ENCODE measurements around the gene TMEM106C. TPM values are rescaled to one million over a fixed set of nuclear protein-coding genes. Genes with fewer than 3 reads are reported as not detected.

Gene TMEM106C
- total RNA-seq, 4 donors from 2014 or later: 40.9 to 56.7 (median 42.3) TPM

DNA sequence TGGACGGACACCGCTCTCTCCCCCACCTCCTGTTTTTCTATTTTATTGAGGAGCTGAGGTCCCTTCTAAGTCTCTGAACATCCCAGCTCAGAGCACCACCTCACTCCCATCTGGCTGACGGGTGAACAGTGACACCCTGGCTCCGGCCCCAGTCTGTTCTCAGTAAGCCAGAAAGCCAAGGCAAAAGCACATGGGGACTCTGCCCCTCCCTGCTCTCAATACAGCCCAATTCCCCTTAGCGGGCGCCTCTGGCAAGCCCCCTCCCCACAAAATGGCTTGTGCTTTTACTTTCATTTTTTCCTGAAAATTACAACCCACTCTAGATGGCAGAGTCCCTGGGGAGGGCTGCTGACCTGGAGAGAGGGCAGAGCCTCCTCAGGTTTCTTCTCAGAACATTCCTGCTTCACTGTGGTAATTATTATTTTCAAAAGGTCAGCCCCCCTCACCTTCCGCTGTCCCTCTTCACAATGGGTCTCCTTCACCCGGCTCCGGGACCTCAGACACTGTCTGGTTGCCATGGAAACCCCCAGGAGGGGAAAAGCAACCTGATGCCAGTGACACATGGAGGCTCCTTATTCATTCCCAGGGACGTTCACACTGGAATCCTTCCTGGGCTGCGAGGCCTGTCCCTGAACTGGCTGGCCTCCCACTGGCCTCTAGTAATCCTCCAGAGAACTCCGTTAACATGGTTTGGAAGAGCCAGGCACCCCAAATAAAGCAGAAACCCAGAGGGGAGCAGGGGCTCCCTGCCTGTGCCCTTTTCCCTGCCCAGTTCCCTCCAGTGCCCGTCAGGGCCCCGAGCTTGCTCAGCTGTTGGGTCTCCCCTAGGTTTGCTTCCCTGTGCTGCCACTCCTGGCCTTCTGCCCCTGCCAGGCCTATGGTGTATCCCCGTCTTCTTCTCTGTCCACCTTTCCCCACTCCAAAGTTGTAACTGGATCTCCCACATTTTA is 25.0 kb downstream of the TMEM106C start:
- DNase-seq (ENCODE audit: low spot score in 2 of 2): no peak
- H3K4me3 ChIP-seq (ENCODE audit: low read depth, poor library complexity, severe bottlenecking): no peak overlapping the region
- TF ChIP-seq CTCF (IDR thresholded peaks at IDR 0.05) (no peak), POLR2A (IDR thresholded peaks at IDR 0.05) (no peak)
- intact Hi-C loops (cut with DNase I; ENCODE audit: low total_unique reads): no loop called here
- 63 to 68% methylated on average over 15 of the region's 15 CpGs for WGBS, 2 donors

DNA sequence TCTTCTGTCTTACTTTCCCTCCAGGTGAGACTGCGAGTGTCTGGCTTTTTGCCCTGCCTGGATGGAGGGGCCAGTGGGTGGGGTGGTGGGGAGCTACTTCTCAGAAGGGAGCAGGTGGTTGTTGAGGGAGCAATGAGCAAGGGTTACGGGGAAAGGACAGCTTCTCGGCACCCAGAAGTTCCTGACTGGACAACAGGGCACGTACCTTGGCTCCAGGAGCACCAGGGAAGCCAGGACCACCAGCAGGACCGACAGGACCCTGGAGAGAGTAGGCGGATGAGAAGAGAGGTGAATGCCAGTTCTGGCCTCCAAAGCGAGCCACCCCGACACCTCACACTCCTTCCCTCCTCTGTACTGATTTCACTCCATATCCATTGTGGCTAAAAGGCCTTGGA is 25.6 kb downstream of the TMEM106C start:
- peak in 1 of 2 donors; percentile 72 for DNase-seq (ENCODE audit: low spot score in 2 of 2)
- TF ChIP-seq CTCF (IDR thresholded peaks at IDR 0.05): no peak
- TF ChIP-seq POLR2A (IDR thresholded peaks at IDR 0.05): no peak
- intact Hi-C loops (cut with DNase I; ENCODE audit: low total_unique reads): no loop called here
- no peak overlapping the region for H3K4me3 ChIP-seq (ENCODE audit: low read depth, poor library complexity, severe bottlenecking)
- 88 to 92% methylated on average over 8 of the region's 8 CpGs for WGBS, 2 donors

GRCh38 chr12:47989666-47990065 is 26.3 kb downstream of the TMEM106C start:
- intact Hi-C loops (cut with DNase I; ENCODE audit: low total_unique reads): no loop called here
- H3K4me3 ChIP-seq (ENCODE audit: low read depth, poor library complexity, severe bottlenecking): no peak overlapping the region
- DNase-seq (ENCODE audit: low spot score in 2 of 2): peak in 1 of 2 donors; percentile 18
- 88 to 98% methylated on average over 12 of the region's 12 CpGs for WGBS, 2 donors
- no peak for TF ChIP-seq CTCF (IDR thresholded peaks at IDR 0.05)

DNA sequence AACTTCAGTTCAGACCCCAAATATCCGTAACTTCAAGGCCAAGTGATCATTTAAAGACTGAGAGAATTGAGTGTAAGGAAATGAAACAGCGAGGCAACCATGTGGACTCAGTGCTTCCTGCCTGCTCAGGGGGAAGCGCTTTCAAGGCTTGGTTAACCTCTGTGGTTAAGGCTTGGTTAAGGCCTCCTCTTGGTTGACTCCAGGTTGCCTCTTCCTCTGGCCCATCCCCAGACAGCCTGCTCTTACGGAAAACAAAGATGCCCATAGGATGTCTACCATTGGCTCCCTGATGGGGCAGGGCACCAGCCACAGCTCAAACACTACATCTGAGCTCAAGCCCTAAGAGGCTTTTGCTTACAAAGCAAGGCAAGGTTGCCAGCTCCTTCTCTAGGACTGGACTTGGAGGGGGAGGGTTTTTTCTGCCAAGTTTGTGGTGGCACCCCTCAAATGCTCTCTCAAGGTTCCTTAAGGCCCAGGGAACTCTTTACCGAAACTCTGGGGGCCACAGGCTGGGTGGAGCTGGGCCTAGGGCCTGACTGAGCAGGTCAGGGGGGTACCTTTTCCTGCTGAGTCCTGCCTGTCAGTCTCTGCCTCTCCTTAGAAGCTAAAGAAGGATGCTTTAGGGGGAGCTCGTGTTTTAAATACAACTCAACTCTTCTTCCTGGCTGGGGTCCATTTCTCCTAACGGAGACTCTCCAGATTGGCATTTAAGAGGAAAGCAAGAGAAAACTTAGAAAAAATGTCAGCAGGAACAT is 27.1 kb downstream of the TMEM106C start:
- H3K4me3 ChIP-seq (ENCODE audit: low read depth, poor library complexity, severe bottlenecking): no peak overlapping the region
- 77 to 92% methylated on average over 7 of the region's 7 CpGs for WGBS, 2 donors
- peak in 1 of 2 donors; percentile 15 for DNase-seq (ENCODE audit: low spot score in 2 of 2)
- TF ChIP-seq POLR2A (IDR thresholded peaks at IDR 0.05): no peak
- TF ChIP-seq CTCF (IDR thresholded peaks at IDR 0.05): no peak
- intact Hi-C loops (cut with DNase I; ENCODE audit: low total_unique reads): no loop called here

DNA sequence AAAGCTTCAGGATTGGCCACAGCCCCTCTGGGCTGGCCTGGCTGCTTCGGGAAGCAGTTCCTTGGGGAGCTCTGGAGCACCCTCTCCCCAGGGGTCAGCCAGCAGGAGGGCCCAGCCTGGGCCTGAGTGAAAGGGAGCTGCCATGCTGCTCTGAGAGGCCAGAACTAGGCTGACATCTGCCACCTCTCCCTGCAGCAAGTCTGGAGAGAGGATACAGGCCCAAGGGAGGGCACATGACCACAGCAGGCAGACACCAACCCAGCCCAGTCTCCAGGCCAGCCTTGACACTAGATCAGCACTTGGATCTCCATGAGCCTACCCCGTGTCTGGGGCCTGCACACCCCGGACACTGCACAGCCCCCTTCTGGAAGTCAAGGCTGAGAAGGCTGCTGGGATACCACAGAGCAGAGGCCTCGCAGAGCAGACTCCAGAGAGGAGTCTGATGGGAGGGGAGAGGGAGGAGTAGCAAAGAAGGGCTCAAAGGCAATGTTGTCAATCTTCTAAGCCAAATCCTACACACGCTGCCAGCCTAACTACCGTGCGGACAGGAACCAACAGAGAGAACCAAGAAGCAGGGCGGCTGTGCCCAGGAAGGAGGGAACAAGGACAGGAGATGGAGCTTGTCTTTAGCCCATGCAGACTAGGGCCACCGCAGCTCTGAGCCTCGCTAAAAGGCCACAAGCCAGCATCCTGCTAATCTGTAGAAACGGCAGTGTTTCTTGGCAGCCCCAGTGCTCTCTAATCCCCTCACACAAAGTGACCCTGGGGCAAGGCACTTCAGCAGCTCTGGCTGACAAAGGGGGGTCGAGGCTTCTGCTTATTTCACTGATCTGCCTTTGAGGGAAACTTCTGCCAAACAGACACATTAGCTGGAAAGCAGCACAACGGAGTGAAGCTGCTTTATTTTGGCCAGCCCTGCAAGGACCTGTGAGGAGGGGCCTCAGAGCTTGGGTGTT is 28.0 kb downstream of the TMEM106C start:
- 74 to 79% methylated on average over 13 of the region's 13 CpGs for WGBS, 2 donors
- TF ChIP-seq CTCF (IDR thresholded peaks at IDR 0.05): no peak
- no peak for TF ChIP-seq POLR2A (IDR thresholded peaks at IDR 0.05)
- no peak for DNase-seq (ENCODE audit: low spot score in 2 of 2)
- H3K4me3 ChIP-seq (ENCODE audit: low read depth, poor library complexity, severe bottlenecking): no peak overlapping the region
- intact Hi-C loops (cut with DNase I; ENCODE audit: low total_unique reads): no loop called here
